HL-60/S4 treated with retinoic acid at 250 ng/mL for 4 days and 3 days (cell line): ENCODE data around the gene ALDH1B1.

Experiments
- in situ Hi-C: fragments of 300-500 bp; cut with MboI; formaldehyde crosslinking; loops from 2 replicates; pipeline ENCODE4 v1.7.0; 2022; ENCODE audit warnings: low sequenced_read_pairs

ALDH1B1 gene

GRCh38 chr9:38406476-38407186, 14.1 kb downstream of the ALDH1B1 start:
- in situ Hi-C loops: no loop called here

GRCh38 chr9:38408719-38409118, 16.2 kb downstream of the ALDH1B1 start:
- in situ Hi-C loops: no loop called here

- in situ Hi-C loops: no loop called here
These were observed 20.2 kb downstream of the ALDH1B1 start for GRCh38 chr9:38412751-38413150.

GRCh38 chr9:38413283-38413682, 20.8 kb downstream of the ALDH1B1 start:
- in situ Hi-C loops: no loop called here

GRCh38 chr9:38414040-38414723, 21.7 kb downstream of the ALDH1B1 start:
- in situ Hi-C loops: no loop called here

- in situ Hi-C loops: no loop called here
These were observed 23.4 kb downstream of the ALDH1B1 start for GRCh38 chr9:38415856-38416255.

- in situ Hi-C loops: no loop called here
These were observed 24.0 kb downstream of the ALDH1B1 start for GRCh38 chr9:38416461-38416860.

GRCh38 chr9:38417003-38417945, 24.8 kb downstream of the ALDH1B1 start:
- in situ Hi-C loops: no loop called here

GRCh38 chr9:38418366-38418765, 25.9 kb downstream of the ALDH1B1 start:
- in situ Hi-C loops: no loop called here

GRCh38 chr9:38419181-38419580, 26.7 kb downstream of the ALDH1B1 start:
- in situ Hi-C loops: no loop called here

- in situ Hi-C loops: no loop called here
These were observed 29.2 kb downstream of the ALDH1B1 start for GRCh38 chr9:38421498-38422211.

- in situ Hi-C loops: no loop called here
These were observed 30.2 kb downstream of the ALDH1B1 start for GRCh38 chr9:38422555-38423260.

- in situ Hi-C loops: no loop called here
These were observed 30.9 kb downstream of the ALDH1B1 start for GRCh38 chr9:38423273-38423972.

GRCh38 chr9:38423973-38424843, 31.7 kb downstream of the ALDH1B1 start, which contains the start of gene IGFBPL1:
Gene IGFBPL1 (minus strand): TSS chr9:38424454. CDS start chr9:38424424, 30 bp downstream.
- in situ Hi-C loops: no loop called here

GRCh38 chr9:38424918-38425317, 32.4 kb downstream of the ALDH1B1 start:
- in situ Hi-C loops: no loop called here

- in situ Hi-C loops: no loop called here
These were observed 35.6 kb downstream of the ALDH1B1 start for GRCh38 chr9:38428062-38428461.

GRCh38 chr9:38431116-38431515, 38.6 kb downstream of the ALDH1B1 start:
- in situ Hi-C loops: no loop called here

- in situ Hi-C loops: no loop called here
These were observed 40.5 kb downstream of the ALDH1B1 start for GRCh38 chr9:38432922-38433510.
